CD4-positive, alpha-beta T cell treated with Interleukin-4 for 1 hour (primary cell): Measurements from ENCODE around the gene SLC35F6.
A peak's percentile ranks its signal among the peaks of the same experiment; 100 is the strongest.

Experiments used
- DNase-seq, 2 donors: peaks; one replicate each; pipeline ENCODE4 v3.0.0-alpha.2; 2020 to 2022

Gene SLC35F6

GRCh38 chr2:26764078-26764887 is at the start of gene SLC35F6:
Gene SLC35F6 (plus strand): TSS chr2:26764284. CDS start chr2:26764350, 66 bp downstream.
- peak; percentile 79 to 82 for DNase-seq

- no peak for DNase-seq
These were observed 48.4 kb upstream of the SLC35F6 start for GRCh38 chr2:26715528-26716270.

GRCh38 chr2:26716340-26716739 is 47.7 kb upstream of the SLC35F6 start:
- no peak for DNase-seq

GRCh38 chr2:26716769-26717168 is 47.3 kb upstream of the SLC35F6 start:
- DNase-seq: no peak

- DNase-seq: no peak
These were observed 46.7 kb upstream of the SLC35F6 start for GRCh38 chr2:26717362-26717761.

- no peak for DNase-seq
These were observed 45.0 kb upstream of the SLC35F6 start for GRCh38 chr2:26718949-26719686.

- no peak for DNase-seq
These were observed 43.6 kb upstream of the SLC35F6 start for GRCh38 chr2:26720322-26721114.

GRCh38 chr2:26721115-26722032 is 42.7 kb upstream of the SLC35F6 start:
- no peak for DNase-seq

GRCh38 chr2:26722328-26722727 is 41.8 kb upstream of the SLC35F6 start:
- no peak for DNase-seq

GRCh38 chr2:26722911-26723310 is 41.2 kb upstream of the SLC35F6 start:
- no peak for DNase-seq

- no peak for DNase-seq
These were observed 40.6 kb upstream of the SLC35F6 start for GRCh38 chr2:26723475-26723874.

GRCh38 chr2:26723991-26724750 is 39.9 kb upstream of the SLC35F6 start:
- DNase-seq: no peak

GRCh38 chr2:26724784-26725520 is 39.1 kb upstream of the SLC35F6 start:
- no peak for DNase-seq

GRCh38 chr2:26725521-26725820 is 38.6 kb upstream of the SLC35F6 start:
- no peak for DNase-seq

GRCh38 chr2:26726228-26726627 is 37.9 kb upstream of the SLC35F6 start:
- DNase-seq: no peak

GRCh38 chr2:26727641-26728561 is 36.2 kb upstream of the SLC35F6 start:
- DNase-seq: no peak

GRCh38 chr2:26729311-26729710 is 34.8 kb upstream of the SLC35F6 start:
- DNase-seq: no peak

GRCh38 chr2:26730549-26731344 is 33.3 kb upstream of the SLC35F6 start:
- DNase-seq: no peak
